SK-N-SH (cell line): ENCODE data around the gene ZSWIM5. TPM values are rescaled to one million over a fixed set of nuclear protein-coding genes. Genes with fewer than 3 reads are reported as not detected.

Source experiments
- CTCF ChIA-PET: fragments of 300-600, 350-600 bp; formaldehyde crosslinking; extraction: SDS; loops from one replicate; lab custom pipeline; 2021; lab: Yijun Ruan, JAX
- POLR2A ChIA-PET: fragments of 350-600 bp; sonication (Branson Sonifier 250); formaldehyde crosslinking; extraction: SDS; loops from one replicate; lab custom pipeline; 2020; ENCODE audit warnings: antibody characterized with exemption, inconsistent platforms; lab: Yijun Ruan, JAX
- DNase-seq: peaks from one replicate; pipeline ENCODE4 v3.0.0; 2012
- H2AFZ ChIP-seq: fragments of 200-600 bp; sonication (generic); 2 replicates; pipeline ENCODE4 v1.8.1; 2016; ENCODE audit warnings: antibody characterized with exemption, mild to moderate bottlenecking, low read depth
- H3F3A ChIP-seq: fragments of 200-600 bp; sonication (generic); replicated peaks from 2 replicates; pipeline ENCODE3; 2016; ENCODE audit warnings: antibody characterized with exemption, mild to moderate bottlenecking; ENCODE audit not compliant: insufficient read depth
- H3K27ac ChIP-seq, 2 experiments: fragments of 200-500 bp in 1 of 2; fragments of 200-600 bp in 1 of 2; sonication (Bioruptor generic) in 1 of 2; sonication (generic), shearing (Covaris generic) in 1 of 2; 2 replicates each; pipeline versions ENCODE4 v1.5.1 to v1.6.1; 2014 to 2016; ENCODE audit warnings: low read depth in 2 of 2, inconsistent platforms in 1 of 2, low read length in 1 of 2, mild to moderate bottlenecking in 1 of 2, mixed read lengths in 1 of 2
- H3K27me3 ChIP-seq: fragments of 200-600 bp; sonication (generic), shearing (Covaris generic); 2 replicates; pipeline ENCODE4 v1.6.1; 2016; ENCODE audit warnings: mixed run types; ENCODE audit not compliant: insufficient read depth
- H3K36me3 ChIP-seq, 2 experiments: fragments of 200-500 bp in 1 of 2; fragments of 200-600 bp in 1 of 2; sonication (Bioruptor generic) in 1 of 2; sonication (generic) in 1 of 2; replicated peaks in 1 of 2; 2 replicates each; pipeline versions ENCODE3 to v1.5.1; 2014 to 2016; ENCODE audit warnings: low read length in 1 of 2, mild to moderate bottlenecking in 1 of 2; ENCODE audit not compliant: insufficient read depth in 2 of 2, control insufficient read depth in 1 of 2
- H3K4me1 ChIP-seq, 2 experiments: fragments of 200-500 bp in 1 of 2; fragments of 200-600 bp in 1 of 2; sonication (Bioruptor generic) in 1 of 2; sonication (generic), shearing (Covaris generic) in 1 of 2; 2 replicates each; pipeline versions ENCODE4 v1.5.1 to v1.6.1; 2014 to 2016; ENCODE audit warnings: low read depth in 1 of 2, low read length in 1 of 2, mixed run types in 1 of 2; ENCODE audit not compliant: insufficient read depth in 2 of 2, control insufficient read depth in 1 of 2
- H3K4me2 ChIP-seq: fragments of 200-600 bp; sonication (generic), shearing (Covaris generic); 2 replicates; pipeline ENCODE4 v1.6.1; 2017; ENCODE audit warnings: mixed run types
- H3K4me3 ChIP-seq, 2 experiments: fragments of 200-500 bp in 1 of 2; fragments of 200-600 bp in 1 of 2; sonication (Bioruptor generic) in 1 of 2; sonication (generic), shearing (Covaris generic) in 1 of 2; 2 replicates each; pipeline versions ENCODE4 v1.5.1 to v1.8.1; 2014 to 2016; ENCODE audit warnings: low read depth in 2 of 2, inconsistent platforms in 1 of 2, low read length in 1 of 2, mild to moderate bottlenecking in 1 of 2, mixed read lengths in 1 of 2, moderate library complexity in 1 of 2
- H3K79me2 ChIP-seq: fragments of 200-600 bp; sonication (generic); 2 replicates; pipeline ENCODE4 v1.8.1; 2017; ENCODE audit warnings: mild to moderate bottlenecking; ENCODE audit not compliant: insufficient read depth
- H3K9ac ChIP-seq: fragments of 200-600 bp; sonication (generic); 2 replicates; pipeline ENCODE4 v1.6.1; 2017; ENCODE audit warnings: mixed run types
- H3K9me2 ChIP-seq: fragments of 200-600 bp; sonication (generic); 2 replicates; pipeline ENCODE4 v1.6.1; 2017; ENCODE audit warnings: mixed run types
- H3K9me3 ChIP-seq: fragments of 200-600 bp; sonication (generic); 2 replicates; pipeline ENCODE4 v1.6.1; 2017; ENCODE audit warnings: mixed run types, mild to moderate bottlenecking, moderate library complexity
- H4K20me1 ChIP-seq: fragments of 200-600 bp; sonication (generic); 2 replicates; pipeline ENCODE4 v1.6.1; 2017; ENCODE audit warnings: mild to moderate bottlenecking, mixed run types; ENCODE audit not compliant: insufficient read depth
- CTCF ChIP-seq: fragments of 200-600 bp; sonication (generic); IDR thresholded peaks from 2 replicates; pipeline ENCODE4 v1.6.1; 2017; ENCODE audit warnings: antibody characterized with exemption, mild to moderate bottlenecking, moderate library complexity
- EZH2phosphoT487 ChIP-seq: fragments of 200-600 bp; sonication (generic); IDR thresholded peaks from 2 replicates; pipeline ENCODE4 v1.6.1; 2017; ENCODE audit warnings: low read depth, mixed run types, mild to moderate bottlenecking, antibody characterized with exemption, moderate library complexity, borderline replicate concordance
- IRF3 ChIP-seq: fragments of 150-350 bp; IDR thresholded peaks from 2 replicates; pipeline ENCODE4 v1.6.1; 2016; ENCODE audit warnings: mild to moderate bottlenecking, low read depth, low read length
- JUND ChIP-seq: IDR thresholded peaks from 2 replicates; pipeline ENCODE4 v1.4.0; 2012
- NRF1 ChIP-seq: IDR thresholded peaks from 2 replicates; pipeline ENCODE4 v1.6.1; 2012; ENCODE audit warnings: low read depth, mild to moderate bottlenecking, low read length
- PBX3 ChIP-seq: IDR thresholded peaks from 2 replicates; pipeline ENCODE4; 2012
- REST ChIP-seq: IDR thresholded peaks from 2 replicates; pipeline ENCODE4 v1.6.1; 2012; ENCODE audit warnings: mild to moderate bottlenecking, low read depth, low read length, moderate library complexity
- RXRA ChIP-seq: IDR thresholded peaks from 2 replicates; pipeline ENCODE4 v1.4.0; 2012; ENCODE audit warnings: low read depth, mild to moderate bottlenecking, borderline replicate concordance
- USF1 ChIP-seq: IDR thresholded peaks from 2 replicates; pipeline ENCODE4 v1.4.0; 2012; ENCODE audit warnings: low read depth, borderline replicate concordance
- ZBTB33 ChIP-seq: IDR thresholded peaks from 2 replicates; pipeline ENCODE4 v1.4.0; 2012; ENCODE audit warnings: low read depth, borderline replicate concordance
- WGBS: methylation state at CpG from one replicate; pipeline ENCODE4 v1.1.6; 2017; ENCODE audit warnings: low lambda C conversion rate; 5-methylcytosine and 5-hydroxymethylcytosine counted together
- polyA plus RNA-seq, 3 experiments: library from polyadenylated mRNA; depleted of rRNA; stranded (reverse); fragments of >200 nt; gene quantifications; 2 replicates each; pipeline ENCODE4 v1.2.3, GENCODE V29; 2012

ZSWIM5 gene
- polyA plus RNA-seq, 1 of the 3 experiments (the other 2 are of a cell fraction): 0.07 TPM

- TF ChIP-seq REST: no peak
- no peak for TF ChIP-seq CTCF
- TF ChIP-seq RXRA: no peak
- TF ChIP-seq ZBTB33: no peak
Observed at GRCh38 chr1:45038661-45039364, 167.6 kb downstream of the ZSWIM5 start (continued).

GRCh38 chr1:45038240-45038639 is 168.2 kb downstream of the ZSWIM5 start:
- Histone ChIP-seq H3K9ac (no peak overlapping the region), H4K20me1 (no peaks in the 10 kb centered on the region), H3K27ac (no peak overlapping the region)
- TF ChIP-seq USF1: no peak
- TF ChIP-seq JUND: no peak
- no peak for TF ChIP-seq NRF1
- TF ChIP-seq IRF3: no peak
- TF ChIP-seq PBX3: no peak
- no peak for TF ChIP-seq ZBTB33
- no peak for TF ChIP-seq EZH2phosphoT487
- TF ChIP-seq, all 33 proteins: peak for 0
- ChIA-PET CTCF (no interaction called here), POLR2A (interaction anchor here (0.6 kb wide), 1 partner anchor 133 kb away, joined by 5 read pairs; no protein-coding TSS in a partner anchor)
- no peak overlapping the region for H3K4me2 ChIP-seq
- no peaks in the 10 kb centered on the region for H3K79me2 ChIP-seq
- no peak for DNase-seq
- H3K9me3 ChIP-seq: no peaks in the 10 kb centered on the region
- H3K4me1 ChIP-seq: no peaks in the 10 kb centered on the region
- WGBS: 63% methylated on average over 2 of the region's 2 CpGs
- H3K27me3 ChIP-seq: no peaks in the 10 kb centered on the region
- H2AFZ ChIP-seq: no peak overlapping the region
- no peak overlapping the region for H3K4me3 ChIP-seq
- H3K9me2 ChIP-seq: no peaks in the 10 kb centered on the region
- H3K36me3 ChIP-seq: no peaks in the 10 kb centered on the region
- no peaks in the 10 kb centered on the region for H3F3A ChIP-seq
